ENCODE data around the gene CREB5. TPM values are rescaled to one million over a fixed set of nuclear protein-coding genes. Genes with fewer than 3 reads are reported as not detected.

The CREB5 gene
- polyA plus RNA-seq, 1 experiment, result 3.9 TPM

DNA sequence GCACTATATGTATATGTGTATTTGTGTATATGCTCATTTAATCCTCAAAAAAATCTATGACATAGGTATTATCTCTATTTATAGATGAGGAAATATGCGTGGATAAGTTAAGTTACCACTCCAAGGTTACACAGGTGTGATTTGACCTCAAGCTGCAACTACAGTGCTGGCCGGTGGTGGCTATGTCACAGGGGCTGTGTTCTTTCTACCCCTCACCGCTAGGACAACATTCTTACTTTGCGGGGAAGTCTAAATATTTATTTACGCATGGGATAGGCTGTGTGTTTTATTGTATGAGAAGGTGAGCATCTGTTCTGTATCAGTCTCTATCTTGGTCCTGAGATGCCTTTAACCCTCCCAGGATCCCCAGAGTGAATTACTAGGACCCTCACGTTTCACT lies 60.0 kb downstream of the CREB5 start:
- Histone ChIP-seq H3K27me3 (ENCODE audit: control insufficient read depth, insufficient read depth, low read length) (no peaks in the 10 kb centered on the region), H3K4me3 (ENCODE audit: low read depth, low read length) (no peak overlapping the region), H3K36me3 (ENCODE audit: control insufficient read depth, insufficient read depth, low read length) (no peaks in the 10 kb centered on the region)
- DNase-seq (ENCODE audit: low read depth), result no peak
- CTCF ChIA-PET, result interaction anchor here (1.0 kb wide), 1 partner anchor 31 kb away, joined by 3 read pairs; no protein-coding TSS in a partner anchor
- POLR2A ChIA-PET, result no interaction called here
- TF ChIP-seq, protein P1, sequence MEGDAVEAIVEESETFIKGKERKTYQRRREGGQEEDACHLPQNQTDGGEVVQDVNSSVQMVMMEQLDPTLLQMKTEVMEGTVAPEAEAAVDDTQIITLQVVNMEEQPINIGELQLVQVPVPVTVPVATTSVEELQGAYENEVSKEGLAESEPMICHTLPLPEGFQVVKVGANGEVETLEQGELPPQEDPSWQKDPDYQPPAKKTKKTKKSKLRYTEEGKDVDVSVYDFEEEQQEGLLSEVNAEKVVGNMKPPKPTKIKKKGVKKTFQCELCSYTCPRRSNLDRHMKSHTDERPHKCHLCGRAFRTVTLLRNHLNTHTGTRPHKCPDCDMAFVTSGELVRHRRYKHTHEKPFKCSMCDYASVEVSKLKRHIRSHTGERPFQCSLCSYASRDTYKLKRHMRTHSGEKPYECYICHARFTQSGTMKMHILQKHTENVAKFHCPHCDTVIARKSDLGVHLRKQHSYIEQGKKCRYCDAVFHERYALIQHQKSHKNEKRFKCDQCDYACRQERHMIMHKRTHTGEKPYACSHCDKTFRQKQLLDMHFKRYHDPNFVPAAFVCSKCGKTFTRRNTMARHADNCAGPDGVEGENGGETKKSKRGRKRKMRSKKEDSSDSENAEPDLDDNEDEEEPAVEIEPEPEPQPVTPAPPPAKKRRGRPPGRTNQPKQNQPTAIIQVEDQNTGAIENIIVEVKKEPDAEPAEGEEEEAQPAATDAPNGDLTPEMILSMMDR (IDR thresholded peaks at IDR 0.05; ENCODE audit: insufficient read depth, low read depth, low read length), result no peak

DNA sequence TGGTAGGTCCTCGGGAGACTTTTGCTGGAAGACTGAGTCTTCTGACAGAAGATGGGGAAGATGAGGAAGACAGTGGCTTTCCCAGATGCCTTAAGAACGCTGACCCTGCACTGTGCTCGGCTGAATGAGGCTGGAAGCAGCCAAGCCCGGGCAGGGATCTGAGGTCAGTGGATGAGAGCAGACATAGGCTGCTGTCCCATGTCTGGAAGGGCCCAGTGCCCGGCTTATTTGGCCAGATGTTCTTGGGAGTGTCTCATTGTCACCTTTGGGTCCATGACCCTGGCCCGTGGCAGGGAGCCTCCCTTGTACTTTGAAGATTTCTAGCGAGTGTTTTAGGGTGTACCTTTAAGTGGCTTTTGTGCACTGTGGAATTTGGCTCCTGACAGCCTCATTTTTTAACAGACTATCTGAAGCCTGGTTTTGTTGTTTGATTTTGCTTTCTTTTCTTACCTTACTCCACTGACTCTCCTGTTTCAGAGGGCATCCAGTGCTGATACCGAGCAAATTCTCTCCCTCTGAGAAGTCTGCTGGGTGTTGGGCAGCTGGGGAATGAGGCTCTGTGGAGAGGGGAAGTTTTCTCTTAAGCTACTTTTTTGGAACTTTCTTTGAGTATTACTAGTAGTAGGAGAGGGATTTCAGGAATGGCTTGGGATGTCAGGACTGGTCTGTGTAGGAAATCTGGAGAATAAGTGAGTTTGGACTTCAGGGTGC lies 61.4 kb downstream of the CREB5 start:
- Histone ChIP-seq H3K27me3 (ENCODE audit: control insufficient read depth, insufficient read depth, low read length) (no peaks in the 10 kb centered on the region), H3K36me3 (ENCODE audit: control insufficient read depth, insufficient read depth, low read length) (no peaks in the 10 kb centered on the region), H3K4me3 (ENCODE audit: low read depth, low read length) (no peak overlapping the region)
- no peak for DNase-seq (ENCODE audit: low read depth)
- ChIA-PET CTCF (no interaction called here), POLR2A (no interaction called here)
- TF ChIP-seq, protein P1 (IDR thresholded peaks at IDR 0.05; ENCODE audit: insufficient read depth, low read depth, low read length), result no peak

DNA sequence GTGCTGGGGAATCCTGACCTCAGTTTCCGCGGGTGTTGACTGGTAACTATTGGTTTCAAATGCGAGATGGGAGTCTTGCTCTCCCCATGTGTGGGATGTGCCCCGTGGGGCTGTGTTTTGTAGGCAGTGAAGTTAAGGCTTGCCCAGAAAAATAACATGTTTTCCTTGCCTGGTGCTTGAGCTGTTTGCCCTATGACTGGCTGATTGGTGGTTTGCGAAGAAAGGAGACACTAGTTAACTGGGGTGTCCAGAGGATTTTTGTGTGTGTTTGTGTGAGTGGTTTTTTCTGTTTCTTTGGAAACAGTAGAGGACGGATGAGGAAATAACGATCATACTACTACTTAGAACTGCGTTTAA lies 61.9 kb downstream of the CREB5 start:
- ChIA-PET POLR2A (no interaction called here), CTCF (no interaction called here)
- DNase-seq (ENCODE audit: low read depth), result no peak
- Histone ChIP-seq H3K36me3 (ENCODE audit: control insufficient read depth, insufficient read depth, low read length) (no peaks in the 10 kb centered on the region), H3K27me3 (ENCODE audit: control insufficient read depth, insufficient read depth, low read length) (no peaks in the 10 kb centered on the region), H3K4me3 (ENCODE audit: low read depth, low read length) (no peak overlapping the region)
- TF ChIP-seq, protein P1 (IDR thresholded peaks at IDR 0.05; ENCODE audit: insufficient read depth, low read depth, low read length), result no peak

DNA sequence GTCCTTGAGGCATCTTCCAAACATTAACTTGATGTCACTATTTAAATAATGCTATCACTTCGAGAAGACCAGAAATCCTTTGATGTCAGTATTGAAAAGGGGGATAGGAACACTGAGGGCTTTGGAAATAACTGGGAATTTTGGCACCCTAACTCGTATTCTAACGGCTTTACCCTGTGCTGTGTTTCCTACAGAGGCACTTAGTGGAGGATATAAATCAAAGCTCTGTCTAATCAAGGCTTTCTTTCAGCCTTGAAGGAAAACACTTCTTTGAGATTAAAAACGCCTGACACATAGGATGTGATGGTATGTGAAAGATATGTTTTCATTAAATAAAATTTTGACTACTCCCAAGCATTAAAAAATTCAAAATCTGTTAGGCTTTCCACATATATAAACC lies 62.3 kb downstream of the CREB5 start:
- POLR2A ChIA-PET, result no interaction called here
- no peak for DNase-seq (ENCODE audit: low read depth)
- CTCF ChIA-PET, result no interaction called here
- H3K27me3 ChIP-seq (ENCODE audit: control insufficient read depth, insufficient read depth, low read length), result no peaks in the 10 kb centered on the region
- no peaks in the 10 kb centered on the region for H3K36me3 ChIP-seq (ENCODE audit: control insufficient read depth, insufficient read depth, low read length)
- H3K4me3 ChIP-seq (ENCODE audit: low read depth, low read length), result no peak overlapping the region
- TF ChIP-seq, protein P1 (IDR thresholded peaks at IDR 0.05; ENCODE audit: insufficient read depth, low read depth, low read length), result no peak

DNA sequence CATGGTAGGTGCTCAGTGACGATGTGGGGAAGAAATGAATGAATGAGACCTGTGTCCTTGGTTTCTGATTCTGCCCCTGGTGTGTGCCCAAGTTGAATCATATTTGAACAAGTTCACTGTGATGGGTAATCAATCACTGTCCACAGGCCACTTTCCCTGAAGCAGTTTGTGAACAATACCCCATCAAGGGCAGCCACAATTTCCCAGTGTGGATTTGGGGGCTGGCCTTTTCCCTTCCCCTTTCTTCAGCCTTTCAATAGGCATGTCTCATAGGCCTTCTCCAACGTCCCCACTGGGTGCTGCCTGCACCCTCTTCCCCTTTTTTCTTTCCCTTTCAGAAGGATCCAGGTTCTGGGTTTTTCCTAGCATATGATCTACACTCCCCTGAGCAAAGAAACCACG lies 64.7 kb downstream of the CREB5 start:
- POLR2A ChIA-PET, result no interaction called here
- no peaks in the 10 kb centered on the region for H3K27me3 ChIP-seq (ENCODE audit: control insufficient read depth, insufficient read depth, low read length)
- no peak for DNase-seq (ENCODE audit: low read depth)
- H3K4me3 ChIP-seq (ENCODE audit: low read depth, low read length), result no peak overlapping the region
- CTCF ChIA-PET, result no interaction called here
- TF ChIP-seq, protein P1 (IDR thresholded peaks at IDR 0.05; ENCODE audit: insufficient read depth, low read depth, low read length), result no peak
- H3K36me3 ChIP-seq (ENCODE audit: control insufficient read depth, insufficient read depth, low read length), result no peaks in the 10 kb centered on the region

Measured in BJ (cell line).